NT2/D1 (cell line): ENCODE results near the gene PCSK2.

Experiments
- SUZ12 ChIP-seq: IDR thresholded peaks from 2 replicates; pipeline ENCODE4 v1.6.1; 2011; ENCODE audit not compliant: insufficient read length, insufficient read depth; ENCODE audit errors: extremely low read depth
- YY1 ChIP-seq: IDR thresholded peaks from 2 replicates; pipeline ENCODE4 v1.6.1; 2011; ENCODE audit not compliant: insufficient read length, insufficient read depth
- ZNF274 ChIP-seq: IDR thresholded peaks from 2 replicates; pipeline ENCODE4 v1.6.1; 2011; ENCODE audit warnings: mild to moderate bottlenecking, low read depth, low read length

GRCh38 chr20:17421493-17421892, 194.7 kb downstream of the PCSK2 start:
- TF ChIP-seq YY1 (no peak), ZNF274 (no peak), SUZ12 (no peak)
